GM10266 (cell line): ENCODE data around the gene SURF4.
"Not testable (repeated sequence)": the region's sequence is repeated elsewhere in the genome, so short reads cannot be mapped to it uniquely, and the experiment has no call there.

Experiments used
- DNase-seq: peaks from one replicate; pipeline ENCODE4 v3.0.0; 2012; ENCODE audit errors: extremely low spot score
- CTCF ChIP-seq: IDR thresholded peaks from 2 replicates; pipeline ENCODE4 v1.5.1; 2012; ENCODE audit warnings: mild to moderate bottlenecking, low read depth; ENCODE audit not compliant: control insufficient read depth, insufficient read depth; ENCODE audit errors: missing control alignments

Gene SURF4

GRCh38 chr9:133332381-133332730, 43.5 kb downstream of the SURF4 start:
- TF ChIP-seq CTCF: no peak
- DNase-seq: no peak

- no peak for TF ChIP-seq CTCF
- no peak for DNase-seq
These were observed 44.0 kb downstream of the SURF4 start for GRCh38 chr9:133331641-133332380.

- no peak for TF ChIP-seq CTCF
- DNase-seq: no peak
These were observed 44.6 kb downstream of the SURF4 start for GRCh38 chr9:133331221-133331620.

- peak; percentile 37 for TF ChIP-seq CTCF
- not testable (repeated sequence) for DNase-seq
These were observed 46.3 kb downstream of the SURF4 start for GRCh38 chr9:133329306-133330156.

GRCh38 chr9:133327834-133328484, 47.9 kb downstream of the SURF4 start:
- DNase-seq: no peak
- TF ChIP-seq CTCF: no peak

- not testable (repeated sequence) for DNase-seq
These were observed 48.8 kb downstream of the SURF4 start for GRCh38 chr9:133327021-133327420.

- TF ChIP-seq CTCF: no peak
- no peak for DNase-seq
These were observed 51.7 kb downstream of the SURF4 start for GRCh38 chr9:133323991-133324703.
